Panc1 (cell line): ENCODE measurements around the gene SLC38A5. TPM values are rescaled to one million over a fixed set of nuclear protein-coding genes. Genes with fewer than 3 reads are reported as not detected.

Source experiments
- ATAC-seq: fragments of 200-7000 bp; cut with Tn5 transposase; 2 replicates; pipeline ENCODE4 v1.9.1; 2020; ENCODE audit warnings: mild to moderate bottlenecking, moderate library complexity
- BruUV-seq: library from RNA; stranded (reverse); fragments of 400-500 nt; replicated peaks from 2 replicates; lab custom pipeline; 2021; lab: Mats Ljungman, UMichigan
- CTCF ChIA-PET: fragments of 300-600 bp; sonication (Branson Sonifier 250); formaldehyde crosslinking; loops from one replicate; lab custom pipeline; 2022; ENCODE audit warnings: antibody characterized with exemption; lab: Charles Lee
- POLR2A ChIA-PET: fragments of 300-600 bp; sonication (Branson Sonifier 250); formaldehyde crosslinking; loops from one replicate; lab custom pipeline; 2022; ENCODE audit warnings: antibody characterized with exemption; lab: Charles Lee
- DNase-seq: peaks from one replicate; pipeline ENCODE4 v3.0.0-alpha.2; 2010; ENCODE audit warnings: low read depth, low spot score
- H3K27ac ChIP-seq: 2 replicates; pipeline ENCODE4 v1.5.1; 2011; ENCODE audit warnings: mild to moderate bottlenecking, low read length, inconsistent platforms
- H3K27me3 ChIP-seq: fragments of 200-500 bp; sonication (Bioruptor generic); 2 replicates; pipeline ENCODE4 v1.6.0; 2014; ENCODE audit warnings: low read length, inconsistent platforms; ENCODE audit not compliant: control insufficient read depth, insufficient read depth
- H3K36me3 ChIP-seq: fragments of 200-500 bp; sonication (Bioruptor generic); 2 replicates; pipeline ENCODE4 v1.5.1; 2014; ENCODE audit warnings: inconsistent platforms, mild to moderate bottlenecking, low read length, moderate library complexity; ENCODE audit not compliant: control insufficient read depth, insufficient read depth
- H3K4me1 ChIP-seq: 2 replicates; pipeline ENCODE4 v1.5.1; 2011; ENCODE audit warnings: inconsistent platforms, mild to moderate bottlenecking, low read length, moderate library complexity; ENCODE audit not compliant: control insufficient read depth, insufficient read depth
- H3K4me3 ChIP-seq, 2 experiments: 2 replicates each; pipeline ENCODE4 v1.5.1; 2011 to 2012; ENCODE audit warnings: low read depth in 2 of 2, low read length in 2 of 2, mild to moderate bottlenecking in 2 of 2, inconsistent platforms in 1 of 2, moderate library complexity in 1 of 2
- H3K9me3 ChIP-seq: fragments of 200-500 bp; sonication (Bioruptor generic); 2 replicates; pipeline ENCODE4 v1.5.1; 2014; ENCODE audit warnings: low read depth, mild to moderate bottlenecking, inconsistent platforms, low read length, moderate library complexity; ENCODE audit not compliant: control insufficient read depth, insufficient read depth
- POLR2AphosphoS5 ChIP-seq: IDR thresholded peaks from 2 replicates; pipeline ENCODE4 v1.6.1; 2012; ENCODE audit warnings: mild to moderate bottlenecking, low read depth, low read length, moderate library complexity
- SIN3A ChIP-seq: IDR thresholded peaks from 2 replicates; pipeline ENCODE4 v1.6.1; 2012; ENCODE audit warnings: low read depth, mild to moderate bottlenecking, low read length, moderate library complexity, borderline replicate concordance; ENCODE audit not compliant: insufficient read depth
- TCF7L2 ChIP-seq: IDR thresholded peaks from 2 replicates; pipeline ENCODE4 v1.6.1; 2011; ENCODE audit warnings: mild to moderate bottlenecking, low read depth, low read length, inconsistent platforms
- in situ Hi-C: cut with HindIII; loops from 2 replicates; pipeline ENCODE4 v1.10.0; 2016; ENCODE audit warnings: low sequenced_read_pairs, low pct_unique_long_range_greater_than_20kb
- intact Hi-C: fragments of 100-400 bp; cut with micrococcal nuclease; formaldehyde crosslinking; loops from one replicate; pipeline ENCODE4 v1.10.0; 2022; ENCODE audit not compliant: unreplicated experiment
- total RNA-seq: library from RNA; stranded (reverse); gene quantifications from one replicate; pipeline ENCODE4 v1.2.1, GENCODE V29; 2021; ENCODE audit not compliant: unreplicated experiment
- TF ChIP-seq, protein P1 (sequence below), 2 experiments: IDR thresholded peaks; 2 replicates each; pipeline ENCODE4 v1.6.1; 2011 to 2012; ENCODE audit warnings: low read depth in 2 of 2, control low read depth in 1 of 2, low read length in 1 of 2, mild to moderate bottlenecking in 1 of 2, moderate library complexity in 1 of 2; ENCODE audit not compliant: insufficient read depth in 1 of 2
- TF ChIP-seq, protein P2 (sequence below): fragments of 450-650 bp; IDR thresholded peaks from 2 replicates; pipeline ENCODE4 v1.5.1; 2017; ENCODE audit warnings: mild to moderate bottlenecking

Gene SLC38A5
- total RNA-seq, 1 experiment from 2014 or later: 1.1 TPM

DNA sequence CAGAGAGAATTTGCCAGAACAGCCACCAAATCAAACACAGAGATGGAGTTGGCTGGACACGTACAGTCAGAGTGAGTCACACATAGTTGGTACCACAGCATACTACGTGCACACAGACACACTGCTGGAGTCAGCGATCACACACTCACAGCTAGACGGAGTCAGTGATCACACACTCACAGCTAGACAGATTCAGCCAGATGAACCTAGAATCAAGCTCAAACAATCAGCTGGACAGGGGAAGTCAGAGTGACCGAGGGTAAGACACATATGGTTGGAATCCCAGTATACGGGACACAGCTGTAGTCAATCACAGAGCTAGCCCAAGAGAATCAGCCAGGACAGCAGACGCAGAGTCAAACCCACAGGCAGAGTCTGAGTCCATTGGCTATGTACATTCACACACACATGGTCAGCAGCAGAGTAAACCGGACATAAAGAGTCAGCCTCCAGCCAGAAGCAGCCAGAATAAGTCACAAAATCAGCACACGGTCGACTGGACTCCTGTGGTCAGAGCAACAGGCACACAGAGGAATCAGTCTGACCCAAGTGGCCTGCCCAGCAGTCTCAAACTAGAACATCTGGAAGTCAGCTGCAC lies 4.6 kb downstream of the SLC38A5 start:
- BruUV-seq: no TSS peak
- Histone ChIP-seq H3K4me3 (no peak overlapping the region), H3K4me1 (no peaks in the 10 kb centered on the region), H3K9me3 (no peaks in the 10 kb centered on the region), H3K27me3 (no peaks in the 10 kb centered on the region), H3K27ac (no peak overlapping the region), H3K36me3 (no peaks in the 10 kb centered on the region)
- CTCF ChIA-PET: no interaction called here
- POLR2A ChIA-PET: interaction anchor here (0.5 kb wide), 1 partner anchor 9 kb away, joined by 6 read pairs; no protein-coding TSS in a partner anchor
- ATAC-seq: 0 out of 2 replicates have a peak, but pooled peaks have one; percentile 16
- in situ Hi-C loops (no loop called here), intact Hi-C loops (no loop called here)
- TF ChIP-seq SIN3A (no peak), TCF7L2 (no peak), POLR2AphosphoS5 (no peak)
- TF ChIP-seq, protein P1, sequence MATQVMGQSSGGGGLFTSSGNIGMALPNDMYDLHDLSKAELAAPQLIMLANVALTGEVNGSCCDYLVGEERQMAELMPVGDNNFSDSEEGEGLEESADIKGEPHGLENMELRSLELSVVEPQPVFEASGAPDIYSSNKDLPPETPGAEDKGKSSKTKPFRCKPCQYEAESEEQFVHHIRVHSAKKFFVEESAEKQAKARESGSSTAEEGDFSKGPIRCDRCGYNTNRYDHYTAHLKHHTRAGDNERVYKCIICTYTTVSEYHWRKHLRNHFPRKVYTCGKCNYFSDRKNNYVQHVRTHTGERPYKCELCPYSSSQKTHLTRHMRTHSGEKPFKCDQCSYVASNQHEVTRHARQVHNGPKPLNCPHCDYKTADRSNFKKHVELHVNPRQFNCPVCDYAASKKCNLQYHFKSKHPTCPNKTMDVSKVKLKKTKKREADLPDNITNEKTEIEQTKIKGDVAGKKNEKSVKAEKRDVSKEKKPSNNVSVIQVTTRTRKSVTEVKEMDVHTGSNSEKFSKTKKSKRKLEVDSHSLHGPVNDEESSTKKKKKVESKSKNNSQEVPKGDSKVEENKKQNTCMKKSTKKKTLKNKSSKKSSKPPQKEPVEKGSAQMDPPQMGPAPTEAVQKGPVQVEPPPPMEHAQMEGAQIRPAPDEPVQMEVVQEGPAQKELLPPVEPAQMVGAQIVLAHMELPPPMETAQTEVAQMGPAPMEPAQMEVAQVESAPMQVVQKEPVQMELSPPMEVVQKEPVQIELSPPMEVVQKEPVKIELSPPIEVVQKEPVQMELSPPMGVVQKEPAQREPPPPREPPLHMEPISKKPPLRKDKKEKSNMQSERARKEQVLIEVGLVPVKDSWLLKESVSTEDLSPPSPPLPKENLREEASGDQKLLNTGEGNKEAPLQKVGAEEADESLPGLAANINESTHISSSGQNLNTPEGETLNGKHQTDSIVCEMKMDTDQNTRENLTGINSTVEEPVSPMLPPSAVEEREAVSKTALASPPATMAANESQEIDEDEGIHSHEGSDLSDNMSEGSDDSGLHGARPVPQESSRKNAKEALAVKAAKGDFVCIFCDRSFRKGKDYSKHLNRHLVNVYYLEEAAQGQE (IDR thresholded peaks at IDR 0.05; ENCODE audit: insufficient read depth in 1 of 2, low read depth in 2 of 2, low read length in 1 of 2): no peak
- TF ChIP-seq, protein P2, sequence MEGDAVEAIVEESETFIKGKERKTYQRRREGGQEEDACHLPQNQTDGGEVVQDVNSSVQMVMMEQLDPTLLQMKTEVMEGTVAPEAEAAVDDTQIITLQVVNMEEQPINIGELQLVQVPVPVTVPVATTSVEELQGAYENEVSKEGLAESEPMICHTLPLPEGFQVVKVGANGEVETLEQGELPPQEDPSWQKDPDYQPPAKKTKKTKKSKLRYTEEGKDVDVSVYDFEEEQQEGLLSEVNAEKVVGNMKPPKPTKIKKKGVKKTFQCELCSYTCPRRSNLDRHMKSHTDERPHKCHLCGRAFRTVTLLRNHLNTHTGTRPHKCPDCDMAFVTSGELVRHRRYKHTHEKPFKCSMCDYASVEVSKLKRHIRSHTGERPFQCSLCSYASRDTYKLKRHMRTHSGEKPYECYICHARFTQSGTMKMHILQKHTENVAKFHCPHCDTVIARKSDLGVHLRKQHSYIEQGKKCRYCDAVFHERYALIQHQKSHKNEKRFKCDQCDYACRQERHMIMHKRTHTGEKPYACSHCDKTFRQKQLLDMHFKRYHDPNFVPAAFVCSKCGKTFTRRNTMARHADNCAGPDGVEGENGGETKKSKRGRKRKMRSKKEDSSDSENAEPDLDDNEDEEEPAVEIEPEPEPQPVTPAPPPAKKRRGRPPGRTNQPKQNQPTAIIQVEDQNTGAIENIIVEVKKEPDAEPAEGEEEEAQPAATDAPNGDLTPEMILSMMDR: no peak
- DNase-seq: no peak

DNA sequence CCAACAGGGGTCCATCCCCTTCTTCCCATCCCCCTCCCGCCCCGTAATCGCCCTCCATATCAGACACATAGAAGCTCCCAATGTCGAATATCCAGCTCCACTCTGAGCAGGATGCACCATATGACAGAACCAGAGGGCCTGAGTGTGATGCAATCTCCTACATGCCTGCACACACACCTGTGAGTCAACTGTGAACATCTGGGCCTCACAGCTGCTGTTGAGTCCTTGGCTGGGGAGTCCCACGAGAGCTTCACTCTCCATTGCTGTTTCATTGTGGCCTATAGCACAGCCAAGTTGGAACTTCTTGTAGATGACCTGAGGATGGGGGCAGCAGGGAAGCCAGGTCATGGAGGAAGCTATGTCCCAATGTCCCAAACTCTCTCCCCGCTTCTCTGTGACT lies 8.2 kb downstream of the SLC38A5 start:
- intact Hi-C loops (no loop called here), in situ Hi-C loops (no loop called here)
- no peaks in the 10 kb centered on the region for H3K4me1 ChIP-seq
- ChIA-PET POLR2A (no interaction called here), CTCF (no interaction called here)
- TF ChIP-seq, protein P1 (IDR thresholded peaks at IDR 0.05; ENCODE audit: insufficient read depth in 1 of 2, low read depth in 2 of 2, low read length in 1 of 2): no peak
- TF ChIP-seq, protein P2: no peak
- TF ChIP-seq SIN3A: no peak
- no peak overlapping the region for H3K4me3 ChIP-seq
- no peak for ATAC-seq
- no peak for DNase-seq
- no peak overlapping the region for H3K27ac ChIP-seq
- no TSS peak for BruUV-seq
- H3K27me3 ChIP-seq: no peaks in the 10 kb centered on the region
- no peaks in the 10 kb centered on the region for H3K9me3 ChIP-seq
- H3K36me3 ChIP-seq: no peaks in the 10 kb centered on the region
